Natural killer cell (primary cell): Measurements from ENCODE around the gene SLC41A3. TPM values are rescaled to one million over a fixed set of nuclear protein-coding genes. Genes with fewer than 3 reads are reported as not detected.

Experiments used
- ATAC-seq, 3 donors: fragments of 150-1000 bp in 2 of 3; fragments of 200-7000 bp in 1 of 3; cut with Tn5 transposase; 1 replicate in 1 of 3; 2 replicates in 2 of 3; pipeline ENCODE4 v1.10.0; 2021; ENCODE audit warnings: mild to moderate bottlenecking in 2 of 3, moderate library complexity in 2 of 3
- DNase-seq, 2 donors: peaks; one replicate each; pipeline versions ENCODE4 v3.0.0 to v3.0.0-alpha.2; 2013 to 2021; ENCODE audit warnings: mixed read lengths in 1 of 2
- H3K27ac ChIP-seq: one replicate; pipeline ENCODE4 v1.5.1; 2013; ENCODE audit warnings: mild to moderate bottlenecking, low read length
- H3K27me3 ChIP-seq: one replicate; pipeline ENCODE4 v1.6.1; 2013; ENCODE audit warnings: low read length; ENCODE audit not compliant: control insufficient read depth, insufficient read depth
- H3K36me3 ChIP-seq: one replicate; pipeline ENCODE4 v1.6.1; 2013; ENCODE audit warnings: low read length; ENCODE audit not compliant: control insufficient read depth, insufficient read depth
- H3K4me1 ChIP-seq: one replicate; pipeline ENCODE4 v1.6.1; 2013; ENCODE audit warnings: low read length; ENCODE audit not compliant: control insufficient read depth, insufficient read depth
- H3K4me3 ChIP-seq: one replicate; pipeline ENCODE4 v1.5.1; 2013; ENCODE audit warnings: low read length
- H3K9me3 ChIP-seq: one replicate; pipeline ENCODE4 v1.6.1; 2013; ENCODE audit warnings: low read length; ENCODE audit not compliant: control insufficient read depth, insufficient read depth
- H3K27ac Mint-ChIP-seq, 2 donors: one replicate each; pipeline ENCODE4 v1.8.0; 2022; ENCODE audit warnings: mild to moderate bottlenecking in 2 of 2, mixed read lengths in 2 of 2, moderate library complexity in 1 of 2
- H3K27me3 Mint-ChIP-seq, 2 donors: one replicate each; pipeline ENCODE4 v1.8.0; 2022; ENCODE audit warnings: low read depth in 2 of 2, mixed read lengths in 2 of 2
- H3K36me3 Mint-ChIP-seq: one replicate; pipeline ENCODE4 v1.8.0; 2022; ENCODE audit warnings: mixed read lengths
- H3K4me1 Mint-ChIP-seq, 2 donors: one replicate each; pipeline ENCODE4 v1.8.0; 2022; ENCODE audit warnings: mixed read lengths in 2 of 2
- H3K4me3 Mint-ChIP-seq: one replicate; pipeline ENCODE4 v1.8.0; 2022; ENCODE audit warnings: mild to moderate bottlenecking, moderate library complexity, mixed read lengths
- H3K9me3 Mint-ChIP-seq, 2 donors: one replicate each; pipeline ENCODE4 v1.8.0; 2022; ENCODE audit warnings: mixed read lengths in 2 of 2
- WGBS: methylation state at CpG from one replicate; pipeline ENCODE4 v1.1.7; 2013; ENCODE audit warnings: missing lambda C conversion rate; ENCODE audit not compliant: insufficient coverage; 5-methylcytosine and 5-hydroxymethylcytosine counted together
- intact Hi-C: fragments of 100-400 bp; cut with micrococcal nuclease; formaldehyde crosslinking; loops from one replicate; pipeline ENCODE4 v1.14.2; 2022
- total RNA-seq, 4 donors: library from RNA; stranded (reverse); fragments of 120-200 nt in 1 of 4; gene quantifications; one replicate each; pipeline versions ENCODE4 v1.2.3 to v1.2.4, GENCODE V29; 2013 to 2022
- TF ChIP-seq, protein P1 (sequence below): fragments of 200-600 bp; IDR thresholded peaks from one replicate; pipeline ENCODE4 v1.8.0; 2022; ENCODE audit warnings: antibody characterized with exemption

The SLC41A3 gene
- total RNA-seq, 3 donors from 2014 or later (not counting 1 experiment from before 2014, with no cell fraction given): 24.2 to 29.6 (median 27.1) TPM

DNA sequence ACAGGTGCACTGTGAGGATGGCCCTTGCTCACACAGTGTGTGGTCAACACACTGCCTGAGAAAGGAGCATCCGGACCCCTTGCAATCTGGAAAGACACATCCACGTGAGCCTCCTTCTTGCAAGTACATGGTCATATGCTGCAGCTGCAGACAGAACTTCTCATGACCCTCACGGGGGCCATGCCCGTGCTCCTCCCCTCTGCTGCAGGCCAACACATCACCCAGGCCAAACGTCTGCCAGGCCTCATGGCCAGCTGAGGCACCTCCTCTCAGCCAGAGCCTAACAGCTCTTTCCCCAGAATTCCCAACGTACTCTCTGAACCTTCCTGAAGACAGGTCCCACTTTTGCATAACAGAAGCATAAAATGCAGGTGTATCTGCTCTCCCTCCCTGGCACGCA is 25.3 kb downstream of the SLC41A3 start:
- no peaks in the 10 kb centered on the region for H3K9me3 ChIP-seq
- H3K4me1 ChIP-seq: peaks cover 8% of the 10 kb centered on the region
- 78% methylated on average over 7 of the region's 7 CpGs for WGBS
- H3K4me1 Mint-ChIP-seq: peaks cover 20 to 26% of the 10 kb centered on the region in 2 donors
- H3K9me3 Mint-ChIP-seq: no peaks in the 10 kb centered on the region
- no peak overlapping the region for H3K4me3 ChIP-seq
- TF ChIP-seq, protein P1, sequence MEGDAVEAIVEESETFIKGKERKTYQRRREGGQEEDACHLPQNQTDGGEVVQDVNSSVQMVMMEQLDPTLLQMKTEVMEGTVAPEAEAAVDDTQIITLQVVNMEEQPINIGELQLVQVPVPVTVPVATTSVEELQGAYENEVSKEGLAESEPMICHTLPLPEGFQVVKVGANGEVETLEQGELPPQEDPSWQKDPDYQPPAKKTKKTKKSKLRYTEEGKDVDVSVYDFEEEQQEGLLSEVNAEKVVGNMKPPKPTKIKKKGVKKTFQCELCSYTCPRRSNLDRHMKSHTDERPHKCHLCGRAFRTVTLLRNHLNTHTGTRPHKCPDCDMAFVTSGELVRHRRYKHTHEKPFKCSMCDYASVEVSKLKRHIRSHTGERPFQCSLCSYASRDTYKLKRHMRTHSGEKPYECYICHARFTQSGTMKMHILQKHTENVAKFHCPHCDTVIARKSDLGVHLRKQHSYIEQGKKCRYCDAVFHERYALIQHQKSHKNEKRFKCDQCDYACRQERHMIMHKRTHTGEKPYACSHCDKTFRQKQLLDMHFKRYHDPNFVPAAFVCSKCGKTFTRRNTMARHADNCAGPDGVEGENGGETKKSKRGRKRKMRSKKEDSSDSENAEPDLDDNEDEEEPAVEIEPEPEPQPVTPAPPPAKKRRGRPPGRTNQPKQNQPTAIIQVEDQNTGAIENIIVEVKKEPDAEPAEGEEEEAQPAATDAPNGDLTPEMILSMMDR: no peak
- H3K36me3 ChIP-seq: peaks cover 2% of the 10 kb centered on the region
- no peak for DNase-seq
- H3K27ac ChIP-seq: no peak overlapping the region
- H3K27ac Mint-ChIP-seq: no peak overlapping the region
- no peak overlapping the region for H3K4me3 Mint-ChIP-seq
- no peaks in the 10 kb centered on the region for H3K27me3 ChIP-seq
- H3K27me3 Mint-ChIP-seq: no peaks in the 10 kb centered on the region
- no peak for ATAC-seq
- no peaks in the 10 kb centered on the region for H3K36me3 Mint-ChIP-seq
- intact Hi-C loops: no loop called here

DNA sequence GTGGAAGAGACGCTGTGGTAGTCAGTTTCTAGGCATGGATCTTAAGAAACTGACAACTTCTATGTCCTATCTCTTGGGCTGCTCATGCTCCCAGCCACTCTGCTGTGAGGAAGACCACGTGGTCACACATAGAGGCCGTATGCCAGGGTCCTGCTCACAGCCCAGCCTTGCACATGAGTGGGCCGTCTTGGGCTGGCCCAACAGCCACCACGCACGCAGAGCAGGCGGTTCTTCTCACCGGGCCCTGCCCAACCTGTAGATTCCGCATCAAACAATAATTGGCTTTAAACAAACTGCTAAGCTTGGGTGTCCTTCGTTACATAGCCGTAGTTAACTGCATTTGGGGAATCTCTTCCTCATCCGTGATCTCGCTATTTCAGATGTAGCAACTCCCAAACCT is 26.0 kb downstream of the SLC41A3 start:
- H3K36me3 ChIP-seq: peaks cover 2% of the 10 kb centered on the region
- peaks cover under 1% of the 10 kb centered on the region for H3K4me1 ChIP-seq
- Mint-ChIP-seq H3K27me3 (no peaks in the 10 kb centered on the region), H3K4me1 (peaks cover 22 to 29% of the 10 kb centered on the region in 2 donors), H3K27ac (no peak overlapping the region), H3K9me3 (no peaks in the 10 kb centered on the region), H3K36me3 (no peaks in the 10 kb centered on the region), H3K4me3 (no peak overlapping the region)
- ATAC-seq (no peak), DNase-seq (no peak)
- H3K27ac ChIP-seq: no peak overlapping the region
- no peaks in the 10 kb centered on the region for H3K9me3 ChIP-seq
- no peaks in the 10 kb centered on the region for H3K27me3 ChIP-seq
- WGBS: 96% methylated on average over 13 of the region's 13 CpGs
- intact Hi-C loops: no loop called here
- H3K4me3 ChIP-seq: no peak overlapping the region
- TF ChIP-seq, protein P1: no peak

GRCh38 chr3:126057501-126057819 is 26.5 kb downstream of the SLC41A3 start:
- Histone ChIP-seq H3K27ac (no peak overlapping the region), H3K9me3 (no peaks in the 10 kb centered on the region), H3K27me3 (no peaks in the 10 kb centered on the region), H3K4me3 (no peak overlapping the region), H3K4me1 (peaks cover 3% of the 10 kb centered on the region), H3K36me3 (peaks cover 2% of the 10 kb centered on the region)
- no peaks in the 10 kb centered on the region for H3K36me3 Mint-ChIP-seq
- TF ChIP-seq, protein P1: no peak
- H3K9me3 Mint-ChIP-seq: no peaks in the 10 kb centered on the region
- no peak for DNase-seq
- no peaks in the 10 kb centered on the region for H3K27me3 Mint-ChIP-seq
- H3K4me1 Mint-ChIP-seq: peaks cover 26 to 34% of the 10 kb centered on the region in 2 donors
- WGBS: 87% methylated on average over 10 of the region's 10 CpGs
- no peak for ATAC-seq
- intact Hi-C loops: no loop called here
- H3K27ac Mint-ChIP-seq: no peak overlapping the region
- no peak overlapping the region for H3K4me3 Mint-ChIP-seq

- WGBS: 82% methylated on average over 14 of the region's 14 CpGs
- H3K36me3 Mint-ChIP-seq: no peaks in the 10 kb centered on the region
- Histone ChIP-seq H3K9me3 (no peaks in the 10 kb centered on the region), H3K27ac (no peak overlapping the region), H3K4me3 (no peak overlapping the region), H3K4me1 (peaks cover 9% of the 10 kb centered on the region), H3K36me3 (peaks cover 2% of the 10 kb centered on the region), H3K27me3 (no peaks in the 10 kb centered on the region)
- H3K4me3 Mint-ChIP-seq: no peak overlapping the region
- DNase-seq (no peak), ATAC-seq (no peak)
- intact Hi-C loops: no loop called here
- H3K27ac Mint-ChIP-seq: no peak overlapping the region
- H3K9me3 Mint-ChIP-seq: no peaks in the 10 kb centered on the region
- no peaks in the 10 kb centered on the region for H3K27me3 Mint-ChIP-seq
- peaks cover 31 to 39% of the 10 kb centered on the region in 2 donors for H3K4me1 Mint-ChIP-seq
- TF ChIP-seq, protein P1: no peak
These were observed 27.0 kb downstream of the SLC41A3 start for GRCh38 chr3:126056681-126057500.
